H1 (cell line): ENCODE data around the gene PROK2. TPM values are rescaled to one million over a fixed set of nuclear protein-coding genes. Genes with fewer than 3 reads are reported as not detected.

Experiments used
- CTCF ChIA-PET: fragments of 300-600 bp; sonication (Branson Sonifier 250); formaldehyde crosslinking; loops from one replicate; lab custom pipeline; 2021; ENCODE audit not compliant: partially characterized antibody; lab: Charles Lee
- POLR2A ChIA-PET: fragments of 300-600 bp; sonication (Branson Sonifier 250); formaldehyde crosslinking; loops from one replicate; lab custom pipeline; 2021; ENCODE audit warnings: inconsistent platforms; ENCODE audit not compliant: partially characterized antibody; lab: Charles Lee
- DNase-seq, 2 experiments: peaks; one replicate each; pipeline versions ENCODE4 v3.0.0 to v3.0.0-alpha.2; 2010 to 2022; ENCODE audit warnings: low spot score in 2 of 2, low read depth in 1 of 2, mixed read lengths in 1 of 2
- FAIRE-seq: peaks from 2 replicates; lab custom pipeline; 2011; peaks lifted over from hg19 to GRCh38; lab: Jason Lieb, UNC
- H2AFZ ChIP-seq: 2 replicates; pipeline ENCODE4 v1.8.1; 2012; ENCODE audit warnings: low read length, inconsistent platforms
- H2AK5ac ChIP-seq: 2 replicates; pipeline ENCODE4 v1.6.1; 2013; ENCODE audit warnings: low read depth, low read length
- H2BK120ac ChIP-seq: replicated peaks from 2 replicates; pipeline ENCODE3; 2013; ENCODE audit warnings: low read depth, low read length, inconsistent platforms
- H2BK12ac ChIP-seq: 2 replicates; pipeline ENCODE4 v1.6.1; 2013; ENCODE audit warnings: low read depth, low read length
- H2BK15ac ChIP-seq: 2 replicates; pipeline ENCODE4 v1.6.1; 2013; ENCODE audit warnings: low read length
- H2BK20ac ChIP-seq: 2 replicates; pipeline ENCODE4 v1.6.1; 2013; ENCODE audit warnings: low read length
- H2BK5ac ChIP-seq: 2 replicates; pipeline ENCODE4 v1.6.1; 2013; ENCODE audit warnings: low read depth, low read length
- H3K14ac ChIP-seq: 2 replicates; pipeline ENCODE4 v1.6.1; 2013; ENCODE audit warnings: inconsistent platforms; ENCODE audit not compliant: insufficient read length
- H3K18ac ChIP-seq: 2 replicates; pipeline ENCODE4 v1.6.1; 2013; ENCODE audit warnings: low read length; ENCODE audit errors: extremely low read depth
- H3K23ac ChIP-seq: 2 replicates; pipeline ENCODE4 v1.6.1; 2013; ENCODE audit warnings: inconsistent platforms; ENCODE audit not compliant: insufficient read length
- H3K23me2 ChIP-seq: 2 replicates; pipeline ENCODE4 v1.6.1; 2013; ENCODE audit warnings: low read depth, low read length
- H3K27ac ChIP-seq: 2 replicates; pipeline ENCODE4 v1.6.1; 2011; ENCODE audit warnings: low read depth, low read length, inconsistent platforms
- H3K27me3 ChIP-seq, 4 experiments: replicated peaks in 1 of 4; 1 replicate in 1 of 4; 2 replicates in 3 of 4; pipeline versions ENCODE4 v1.6.1 to v1.8.1; 2011 to 2013; ENCODE audit warnings: low read length in 3 of 4, mild to moderate bottlenecking in 3 of 4, inconsistent platforms in 2 of 4, mixed read lengths in 2 of 4, moderate library complexity in 1 of 4; ENCODE audit not compliant: control insufficient read depth in 3 of 4, insufficient read depth in 3 of 4; ENCODE audit errors: extremely low read depth in 1 of 4
- H3K36me3 ChIP-seq, 4 experiments: 2 replicates each; pipeline versions ENCODE4 v1.6.1 to v1.8.1; 2011 to 2013; ENCODE audit warnings: mild to moderate bottlenecking in 4 of 4, low read length in 3 of 4, moderate library complexity in 2 of 4, control low read depth in 1 of 4, inconsistent platforms in 1 of 4; ENCODE audit not compliant: insufficient read depth in 4 of 4, control insufficient read depth in 2 of 4
- H3K4ac ChIP-seq: replicated peaks from 2 replicates; pipeline ENCODE3; 2013; ENCODE audit warnings: low read length, low read depth, mixed read lengths, inconsistent platforms; ENCODE audit not compliant: insufficient read length
- H3K4me1 ChIP-seq, 4 experiments: replicated peaks in 1 of 4; 1 replicate in 1 of 4; 2 replicates in 3 of 4; pipeline versions ENCODE4 v1.6.1 to v1.8.1; 2011 to 2013; ENCODE audit warnings: low read length in 3 of 4, inconsistent platforms in 2 of 4, mixed read lengths in 1 of 4; ENCODE audit not compliant: insufficient read depth in 4 of 4, control insufficient read depth in 3 of 4
- H3K4me2 ChIP-seq, 2 experiments: 2 replicates each; pipeline versions ENCODE4 v1.6.1 to v1.8.1; 2011 to 2013; ENCODE audit warnings: low read depth in 2 of 2, low read length in 2 of 2, control low read depth in 1 of 2, inconsistent platforms in 1 of 2, mild to moderate bottlenecking in 1 of 2; ENCODE audit not compliant: insufficient read depth in 1 of 2
- H3K4me3 ChIP-seq, 4 experiments: fragments of 200-600, 300-600 bp in 1 of 4; sonication (generic), shearing (Covaris generic), sonication (Bioruptor Twin) in 1 of 4; 2 replicates each; pipeline versions ENCODE4 v1.5.1 to v1.8.1; 2011 to 2016; ENCODE audit warnings: low read length in 4 of 4, low read depth in 3 of 4, control low read depth in 2 of 4, inconsistent platforms in 2 of 4, mild to moderate bottlenecking in 2 of 4, mixed read lengths in 1 of 4, moderate library complexity in 1 of 4; ENCODE audit not compliant: insufficient read depth in 2 of 4; ENCODE audit errors: extremely low read depth in 1 of 4
- H3K56ac ChIP-seq: replicated peaks from 2 replicates; pipeline ENCODE3; 2013; ENCODE audit warnings: low read depth, mild to moderate bottlenecking, mixed read lengths, low read length, inconsistent platforms; ENCODE audit not compliant: insufficient read length
- H3K79me1 ChIP-seq: 2 replicates; pipeline ENCODE4 v1.6.1; 2013; ENCODE audit warnings: low read depth, low read length, control low read depth
- H3K79me2 ChIP-seq, 2 experiments: 2 replicates each; pipeline versions ENCODE4 v1.6.1 to v1.8.1; 2012 to 2013; ENCODE audit warnings: low read length in 2 of 2, mild to moderate bottlenecking in 2 of 2, inconsistent platforms in 1 of 2; ENCODE audit not compliant: insufficient read depth in 2 of 2, control insufficient read depth in 1 of 2
- H3K9ac ChIP-seq, 4 experiments: replicated peaks in 1 of 4; 1 replicate in 1 of 4; 2 replicates in 3 of 4; pipeline versions ENCODE4 v1.6.1 to v1.8.1; 2011 to 2013; ENCODE audit warnings: low read depth in 3 of 4, low read length in 3 of 4, control low read depth in 2 of 4, mild to moderate bottlenecking in 2 of 4, moderate library complexity in 2 of 4, inconsistent platforms in 1 of 4; ENCODE audit errors: extremely low read depth in 1 of 4
- H3K9me3 ChIP-seq, 2 experiments: 2 replicates each; pipeline versions ENCODE4 v1.6.1 to v1.8.1; 2012 to 2013; ENCODE audit warnings: mild to moderate bottlenecking in 2 of 2, moderate library complexity in 2 of 2, control low read depth in 1 of 2, inconsistent platforms in 1 of 2, low read depth in 1 of 2, low read length in 1 of 2, mixed read lengths in 1 of 2; ENCODE audit not compliant: insufficient read depth in 2 of 2
- H4K20me1 ChIP-seq, 2 experiments: replicated peaks in 1 of 2; 2 replicates each; pipeline versions ENCODE3 to v1.8.1; 2011 to 2013; ENCODE audit warnings: inconsistent platforms in 2 of 2, low read length in 2 of 2, mild to moderate bottlenecking in 1 of 2; ENCODE audit not compliant: insufficient read depth in 2 of 2, control insufficient read depth in 1 of 2
- H4K5ac ChIP-seq: 2 replicates; pipeline ENCODE4 v1.6.1; 2013; ENCODE audit warnings: low read length, low read depth, mixed read lengths, inconsistent platforms; ENCODE audit not compliant: insufficient read length
- H4K8ac ChIP-seq: 2 replicates; pipeline ENCODE4 v1.8.0; 2013; ENCODE audit warnings: mild to moderate bottlenecking, moderate library complexity, low read length, inconsistent platforms; ENCODE audit not compliant: insufficient read depth; ENCODE audit errors: extremely low read depth
- H4K91ac ChIP-seq: replicated peaks from 2 replicates; pipeline ENCODE3; 2013; ENCODE audit warnings: low read length, mixed read lengths, inconsistent platforms; ENCODE audit not compliant: insufficient read length
- EP300 ChIP-seq, 2 experiments: IDR thresholded peaks; 1 replicate in 1 of 2; 2 replicates in 1 of 2; pipeline ENCODE4 v1.6.1; 2011 to 2012; ENCODE audit warnings: low read depth in 2 of 2, low read length in 2 of 2, mild to moderate bottlenecking in 2 of 2, borderline replicate concordance in 1 of 2, inconsistent platforms in 1 of 2, moderate library complexity in 1 of 2
- HDAC2 ChIP-seq, 2 experiments: fragments of 300-600 bp in 1 of 2; sonication (generic) in 1 of 2; IDR thresholded peaks; 2 replicates each; pipeline ENCODE4 v1.6.1; 2011 to 2012; ENCODE audit warnings: low read depth in 2 of 2, low read length in 2 of 2, mild to moderate bottlenecking in 2 of 2, moderate library complexity in 2 of 2, borderline replicate concordance in 1 of 2, inconsistent platforms in 1 of 2
- HDAC6 ChIP-seq: IDR thresholded peaks from one replicate; pipeline ENCODE4 v1.7.1; 2012; ENCODE audit warnings: low read depth, mild to moderate bottlenecking, inconsistent platforms, low read length, moderate library complexity
- MAX ChIP-seq: IDR thresholded peaks from 2 replicates; pipeline ENCODE4 v1.6.1; 2012; ENCODE audit warnings: inconsistent platforms
- POLR2A ChIP-seq, 2 experiments: IDR thresholded peaks; 1 replicate in 1 of 2; 2 replicates in 1 of 2; pipeline ENCODE4 v1.6.1; 2011; ENCODE audit warnings: low read depth in 2 of 2, low read length in 2 of 2, mild to moderate bottlenecking in 2 of 2; ENCODE audit errors: control extremely low read depth in 1 of 2
- USF2 ChIP-seq: IDR thresholded peaks from 2 replicates; pipeline ENCODE4 v1.6.1; 2011; ENCODE audit warnings: low read length, improper control_type of control experiment
- WGBS, 2 experiments: shearing (Covaris generic) in 1 of 2; methylation state at CpG; one replicate each; pipeline versions ENCODE4 v1.1.6 to v1.1.7; 2013 to 2015; ENCODE audit warnings: low lambda C conversion rate in 2 of 2, mixed read lengths in 2 of 2, inconsistent platforms in 1 of 2, low coverage in 1 of 2, missing lambda C conversion rate in 1 of 2; ENCODE audit not compliant: insufficient replicate concordance in 2 of 2, insufficient coverage in 1 of 2, insufficient read length in 1 of 2; ENCODE audit errors: extremely low coverage in 1 of 2, missing lambda C conversion rate in 1 of 2; 5-methylcytosine and 5-hydroxymethylcytosine counted together
- polyA plus RNA-seq, 7 experiments: library from polyadenylated mRNA; depleted of rRNA in 3 of 7; stranded (reverse) in 5 of 7; unstranded in 2 of 7; fragments of >200 nt in 5 of 7; fragments of 200-250 nt in 2 of 7; gene quantifications; 1 replicate in 5 of 7; 2 replicates in 1 of 7; 4 replicates in 1 of 7; pipeline versions ENCODE4 v1.2.1 to v1.2.3, GENCODE V29; 2011 to 2013; ENCODE audit warnings: missing spikeins in 2 of 7, mixed read lengths in 2 of 7
- total RNA-seq: library from RNA; stranded (reverse); fragmentation: NEBNext Ultra II Directional; extraction: Animal tissue kit (Norgen Biotek cat#: 25700); gene quantifications from 2 replicates; pipeline ENCODE4 v1.2.1, GENCODE V29; 2021
- TF ChIP-seq, protein P1 (sequence below): IDR thresholded peaks from 2 replicates; pipeline ENCODE4 v1.6.1; 2011; ENCODE audit warnings: low read depth, mild to moderate bottlenecking, low read length; ENCODE audit not compliant: insufficient read depth

The PROK2 gene
- total and polyA plus RNA-seq, 2 of the 8 experiments (the other 6 are each of a cell fraction or from before 2014, with no cell fraction given) = 0.50 to 1.8 TPM

DNA sequence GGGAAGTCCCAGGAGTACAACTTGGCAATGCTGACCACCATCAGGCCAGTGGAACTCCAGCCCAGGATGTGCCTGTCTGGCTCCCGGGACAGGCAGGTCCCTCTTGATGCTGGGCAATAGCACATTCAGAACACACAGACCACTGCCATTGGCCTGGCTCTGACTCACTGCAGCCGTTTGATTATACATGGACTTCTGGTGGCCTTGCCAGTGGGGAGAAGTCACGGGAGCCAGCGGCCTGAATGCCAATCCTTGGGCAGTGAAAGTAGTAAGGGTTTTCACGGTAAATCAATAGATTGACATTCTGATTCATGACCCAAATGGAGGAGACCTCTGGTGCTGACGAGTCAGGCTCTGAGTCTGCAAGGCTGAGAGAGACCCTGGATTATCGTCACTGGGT is 12.5 kb upstream of the PROK2 start:
- H3K27ac ChIP-seq = no peak overlapping the region
- no peak overlapping the region for H3K4me2 ChIP-seq
- H4K91ac ChIP-seq = no peak overlapping the region
- H3K79me2 ChIP-seq = no peaks in the 10 kb centered on the region
- no peak for FAIRE-seq
- CTCF ChIA-PET = interaction anchor here (1.0 kb wide), 1 partner anchor 87 kb away, joined by 3 read pairs; no protein-coding TSS in a partner anchor
- no peak overlapping the region for H4K5ac ChIP-seq
- WGBS, 2 experiments = 84% methylated on average over 7 of the region's 7 CpGs; no CpG with 5 or more reads in 1 of the 2 experiments
- H2BK15ac ChIP-seq = no peak overlapping the region
- TF ChIP-seq HDAC6 (no peak), EP300 (IDR thresholded peaks at IDR 0.05; ENCODE audit: borderline replicate concordance in 1 of 2, low read depth in 2 of 2, low read length in 2 of 2) (no peak), MAX (no peak), HDAC2 (IDR thresholded peaks at IDR 0.05; ENCODE audit: borderline replicate concordance in 1 of 2, low read depth in 2 of 2, low read length in 2 of 2) (no peak), USF2 (no peak), POLR2A (IDR thresholded peaks at IDR 0.05; ENCODE audit: control extremely low read depth in 1 of 2, low read depth in 2 of 2, low read length in 2 of 2) (no peak)
- TF ChIP-seq, protein P1, sequence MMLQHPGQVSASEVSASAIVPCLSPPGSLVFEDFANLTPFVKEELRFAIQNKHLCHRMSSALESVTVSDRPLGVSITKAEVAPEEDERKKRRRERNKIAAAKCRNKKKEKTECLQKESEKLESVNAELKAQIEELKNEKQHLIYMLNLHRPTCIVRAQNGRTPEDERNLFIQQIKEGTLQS = no peak
- TF ChIP-seq, all 59 proteins: peak for 0
- Histone ChIP-seq H3K27me3 (no peaks in the 10 kb centered on the region), H2BK5ac (no peak overlapping the region), H2BK120ac (no peak overlapping the region), H3K4me1 (peaks cover 0 to 10% (median 6%) of the 10 kb centered on the region in 4 experiments), H2BK20ac (no peak overlapping the region), H4K20me1 (no peaks in the 10 kb centered on the region), H3K9ac (no peak overlapping the region), H3K18ac (no peak overlapping the region), H2BK12ac (no peak overlapping the region), H3K9me3 (no peaks in the 10 kb centered on the region), H2AK5ac (no peak overlapping the region), H3K23me2 (no peaks in the 10 kb centered on the region), H3K14ac (no peak overlapping the region), H3K36me3 (no peaks in the 10 kb centered on the region), H3K23ac (no peak overlapping the region), H3K79me1 (no peaks in the 10 kb centered on the region; the same call in 1 of the 2 replicates), H3K4me3 (no peak overlapping the region), H3K56ac (no peak overlapping the region), H3K4ac (no peak overlapping the region), H2AFZ (no peak overlapping the region), H4K8ac (no peak overlapping the region)
- DNase-seq = no peak
- POLR2A ChIA-PET = no interaction called here
